ENCODE results near the gene NFAT5.
"Not testable (repeated sequence)": the region's sequence is repeated elsewhere in the genome, so short reads cannot be mapped to it uniquely, and the experiment has no call there.

NFAT5 gene

GRCh38 chr16:69720822-69721430 lies 155.2 kb downstream of the NFAT5 start:
- Histone ChIP-seq H3K27ac (ENCODE audit: low read length) (no peak overlapping the region), H3K9me3 (ENCODE audit: control insufficient read depth, low read depth, low read length) (no peaks in the 10 kb centered on the region), H3K27me3 (ENCODE audit: control insufficient read depth, insufficient read depth, low read length) (no peaks in the 10 kb centered on the region), H3K36me3 (ENCODE audit: control insufficient read depth, low read depth, low read length) (peaks cover 6% of the 10 kb centered on the region), H3K4me1 (ENCODE audit: control insufficient read depth, low read depth, low read length) (peaks cover 8% of the 10 kb centered on the region), H3K4me3 (ENCODE audit: low read length) (no peak overlapping the region), H3K9ac (ENCODE audit: low read length) (no peak overlapping the region)

- no peak overlapping the region for H3K27ac ChIP-seq (ENCODE audit: low read length)
- H3K27me3 ChIP-seq (ENCODE audit: control insufficient read depth, insufficient read depth, low read length) = no peaks in the 10 kb centered on the region
- peaks cover 10% of the 10 kb centered on the region for H3K4me1 ChIP-seq (ENCODE audit: control insufficient read depth, low read depth, low read length)
- no peak overlapping the region for H3K4me3 ChIP-seq (ENCODE audit: low read length)
- H3K9me3 ChIP-seq (ENCODE audit: control insufficient read depth, low read depth, low read length) = no peaks in the 10 kb centered on the region
- peaks cover 6% of the 10 kb centered on the region for H3K36me3 ChIP-seq (ENCODE audit: control insufficient read depth, low read depth, low read length)
- H3K9ac ChIP-seq (ENCODE audit: low read length) = no peak overlapping the region
Measured at GRCh38 chr16:69721441-69721957, 155.7 kb downstream of the NFAT5 start.

- Histone ChIP-seq H3K4me3 (ENCODE audit: low read length) (no peak overlapping the region), H3K27ac (ENCODE audit: low read length) (no peak overlapping the region), H3K9ac (ENCODE audit: low read length) (no peak overlapping the region)
Measured at GRCh38 chr16:69724414-69724873, 158.7 kb downstream of the NFAT5 start.

GRCh38 chr16:69724981-69725479 lies 159.3 kb downstream of the NFAT5 start:
- peak overlapping the region; percentile 10 for H3K27ac ChIP-seq (ENCODE audit: low read length)
- no peaks in the 10 kb centered on the region for H3K36me3 ChIP-seq (ENCODE audit: control insufficient read depth, low read depth, low read length)
- peak overlapping the region; percentile 20 for H3K9ac ChIP-seq (ENCODE audit: low read length)
- H3K4me1 ChIP-seq (ENCODE audit: control insufficient read depth, low read depth, low read length) = peaks cover 23% of the 10 kb centered on the region
- H3K4me3 ChIP-seq (ENCODE audit: low read length) = peak overlapping the region; percentile 83
- H3K9me3 ChIP-seq (ENCODE audit: control insufficient read depth, low read depth, low read length) = no peaks in the 10 kb centered on the region
- no peaks in the 10 kb centered on the region for H3K27me3 ChIP-seq (ENCODE audit: control insufficient read depth, insufficient read depth, low read length)

More at GRCh38 chr16:69724414-69724873, 158.7 kb downstream of the NFAT5 start:
- H3K9me3 ChIP-seq (ENCODE audit: control insufficient read depth, low read depth, low read length) = no peaks in the 10 kb centered on the region
- no peaks in the 10 kb centered on the region for H3K27me3 ChIP-seq (ENCODE audit: control insufficient read depth, insufficient read depth, low read length)
- H3K4me1 ChIP-seq (ENCODE audit: control insufficient read depth, low read depth, low read length) = peaks cover 23% of the 10 kb centered on the region
- no peaks in the 10 kb centered on the region for H3K36me3 ChIP-seq (ENCODE audit: control insufficient read depth, low read depth, low read length)

- peak overlapping the region; percentile 83 for H3K4me3 ChIP-seq (ENCODE audit: low read length)
Measured at GRCh38 chr16:69725480-69726312, 159.9 kb downstream of the NFAT5 start.

GRCh38 chr16:69726313-69727060 lies 160.7 kb downstream of the NFAT5 start, which contains the start of gene NQO1:
NQO1 (minus strand) TSS chr16:69726560; CDS start chr16:69726439, 121 bp downstream.
- Histone ChIP-seq H3K4me1 (ENCODE audit: control insufficient read depth, low read depth, low read length) (peaks cover 23% of the 10 kb centered on the region), H3K36me3 (ENCODE audit: control insufficient read depth, low read depth, low read length) (no peaks in the 10 kb centered on the region), H3K27me3 (ENCODE audit: control insufficient read depth, insufficient read depth, low read length) (no peaks in the 10 kb centered on the region), H3K4me3 (ENCODE audit: low read length) (peak within 1 kb of the TSS; percentile 83), H3K9me3 (ENCODE audit: control insufficient read depth, low read depth, low read length) (no peaks in the 10 kb centered on the region), H3K9ac (ENCODE audit: low read length) (peak within 1 kb of the TSS; percentile 89), H3K27ac (ENCODE audit: low read length) (peak within 1 kb of the TSS; percentile 97)

More at GRCh38 chr16:69725480-69726312, 159.9 kb downstream of the NFAT5 start:
- peak overlapping the region; percentile 93 for H3K27ac ChIP-seq (ENCODE audit: low read length)
- H3K9me3 ChIP-seq (ENCODE audit: control insufficient read depth, low read depth, low read length) = no peaks in the 10 kb centered on the region
- H3K36me3 ChIP-seq (ENCODE audit: control insufficient read depth, low read depth, low read length) = no peaks in the 10 kb centered on the region
- H3K4me1 ChIP-seq (ENCODE audit: control insufficient read depth, low read depth, low read length) = peaks cover 23% of the 10 kb centered on the region
- no peaks in the 10 kb centered on the region for H3K27me3 ChIP-seq (ENCODE audit: control insufficient read depth, insufficient read depth, low read length)
- H3K9ac ChIP-seq (ENCODE audit: low read length) = peak overlapping the region; percentile 89

GRCh38 chr16:69727916-69728270 lies 162.1 kb downstream of the NFAT5 start:
- Histone ChIP-seq H3K9me3 (ENCODE audit: control insufficient read depth, low read depth, low read length) (no peaks in the 10 kb centered on the region), H3K9ac (ENCODE audit: low read length) (peak overlapping the region; percentile 89), H3K36me3 (ENCODE audit: control insufficient read depth, low read depth, low read length) (no peaks in the 10 kb centered on the region), H3K27me3 (ENCODE audit: control insufficient read depth, insufficient read depth, low read length) (no peaks in the 10 kb centered on the region), H3K27ac (ENCODE audit: low read length) (peak overlapping the region; percentile 97), H3K4me3 (ENCODE audit: low read length) (peak overlapping the region; percentile 83), H3K4me1 (ENCODE audit: control insufficient read depth, low read depth, low read length) (peaks cover 23% of the 10 kb centered on the region)

DNA sequence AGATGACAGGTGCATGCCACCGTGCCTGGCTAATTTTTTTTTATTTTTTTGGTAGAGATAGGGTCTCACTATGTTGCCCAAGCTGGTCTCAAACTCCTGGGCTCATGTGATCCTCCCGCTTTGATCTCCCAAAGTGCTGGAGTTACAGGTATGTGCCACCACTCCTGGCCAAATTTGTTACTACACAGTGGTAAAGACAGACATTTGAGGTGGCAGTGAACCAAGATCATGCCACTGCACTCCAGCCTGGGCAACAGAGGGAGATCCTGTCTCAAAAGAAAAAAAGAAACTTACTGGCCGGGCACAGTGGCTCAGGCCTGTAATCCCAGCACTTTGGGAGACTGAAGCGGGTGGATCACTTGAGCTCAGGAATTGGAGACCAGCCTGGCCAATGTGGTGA lies 163.3 kb downstream of the NFAT5 start:
- H3K9me3 ChIP-seq (ENCODE audit: control insufficient read depth, low read depth, low read length); H3K9ac ChIP-seq (ENCODE audit: low read length); H3K36me3 ChIP-seq (ENCODE audit: control insufficient read depth, low read depth, low read length); H3K4me3 ChIP-seq (ENCODE audit: low read length); H3K27ac ChIP-seq (ENCODE audit: low read length); H3K27me3 ChIP-seq (ENCODE audit: control insufficient read depth, insufficient read depth, low read length): not testable (repeated sequence)
- peaks cover 23% of the 10 kb centered on the region for H3K4me1 ChIP-seq (ENCODE audit: control insufficient read depth, low read depth, low read length)

DNA sequence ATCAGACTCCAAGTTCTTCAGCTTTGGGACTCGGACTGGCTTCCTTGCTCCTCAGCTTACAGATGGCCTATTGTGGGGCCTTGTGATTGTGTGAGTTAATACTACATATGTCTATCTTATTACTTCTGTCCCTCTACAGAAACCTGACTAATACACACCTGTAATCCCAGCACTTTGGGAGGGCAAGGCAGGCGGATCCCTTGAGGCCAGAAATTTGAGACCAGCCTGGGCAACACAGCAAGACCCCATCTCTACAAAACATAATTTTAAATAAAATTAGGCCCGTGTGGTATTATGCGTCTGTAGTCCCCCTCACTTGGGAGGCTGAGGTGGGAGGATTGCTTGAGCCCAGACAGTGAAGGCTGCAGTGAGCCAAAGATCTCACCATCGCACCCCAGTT lies 165.5 kb downstream of the NFAT5 start:
- H3K9me3 ChIP-seq (ENCODE audit: control insufficient read depth, low read depth, low read length); H3K9ac ChIP-seq (ENCODE audit: low read length); H3K27me3 ChIP-seq (ENCODE audit: control insufficient read depth, insufficient read depth, low read length); H3K4me3 ChIP-seq (ENCODE audit: low read length); H3K27ac ChIP-seq (ENCODE audit: low read length); H3K36me3 ChIP-seq (ENCODE audit: control insufficient read depth, low read depth, low read length): not testable (repeated sequence)
- H3K4me1 ChIP-seq (ENCODE audit: control insufficient read depth, low read depth, low read length) = peaks cover 14% of the 10 kb centered on the region

DNA sequence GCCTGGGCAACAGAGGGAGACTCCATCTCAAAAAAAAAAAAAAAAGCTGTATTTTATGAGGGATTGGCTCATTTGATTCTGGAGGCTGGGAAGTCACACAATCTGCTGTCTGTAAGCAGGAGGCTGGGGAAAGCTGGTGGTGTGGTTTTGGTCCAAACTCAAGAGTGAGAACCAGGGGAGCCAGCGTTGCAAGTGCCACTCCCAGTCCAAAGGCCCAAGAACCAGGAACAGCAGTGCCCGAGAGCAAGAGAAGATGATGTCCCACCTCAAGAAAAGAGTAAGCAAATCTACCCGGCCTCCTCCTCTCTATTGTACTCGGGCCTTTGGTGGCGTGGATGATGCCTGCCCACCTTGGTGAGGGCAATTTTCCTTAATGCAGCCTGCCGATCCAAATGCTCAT lies 166.3 kb downstream of the NFAT5 start:
- H3K4me1 ChIP-seq (ENCODE audit: control insufficient read depth, low read depth, low read length) = peaks cover 9% of the 10 kb centered on the region
- no peaks in the 10 kb centered on the region for H3K9me3 ChIP-seq (ENCODE audit: control insufficient read depth, low read depth, low read length)
- H3K9ac ChIP-seq (ENCODE audit: low read length) = no peak overlapping the region
- no peak overlapping the region for H3K27ac ChIP-seq (ENCODE audit: low read length)
- H3K36me3 ChIP-seq (ENCODE audit: control insufficient read depth, low read depth, low read length) = no peaks in the 10 kb centered on the region
- H3K4me3 ChIP-seq (ENCODE audit: low read length) = no peak overlapping the region
- no peaks in the 10 kb centered on the region for H3K27me3 ChIP-seq (ENCODE audit: control insufficient read depth, insufficient read depth, low read length)

DNA sequence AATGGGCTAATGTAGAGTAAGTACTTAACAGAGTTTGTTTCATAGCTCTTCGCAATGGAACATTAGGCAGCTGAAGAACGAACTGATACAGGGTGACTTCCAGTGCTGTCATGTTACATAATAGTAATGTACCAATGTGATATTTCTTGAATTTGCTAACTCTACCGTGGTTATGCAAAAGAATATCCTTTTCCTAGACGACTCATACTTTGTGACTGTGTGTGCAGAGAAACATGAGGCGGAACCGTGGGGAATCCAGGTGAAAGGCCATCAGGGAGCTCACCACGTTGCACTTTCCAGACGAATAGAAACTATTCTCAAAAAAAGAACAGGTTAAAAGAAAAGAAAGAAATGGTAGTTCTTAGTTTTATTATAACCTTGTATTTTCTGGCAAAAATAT lies 175.8 kb downstream of the NFAT5 start:
- Histone ChIP-seq H3K4me1 (ENCODE audit: control insufficient read depth, low read depth, low read length) (no peaks in the 10 kb centered on the region), H3K27ac (ENCODE audit: low read length) (no peak overlapping the region), H3K27me3 (ENCODE audit: control insufficient read depth, insufficient read depth, low read length) (no peaks in the 10 kb centered on the region), H3K9ac (ENCODE audit: low read length) (no peak overlapping the region), H3K9me3 (ENCODE audit: control insufficient read depth, low read depth, low read length) (no peaks in the 10 kb centered on the region), H3K4me3 (ENCODE audit: low read length) (no peak overlapping the region), H3K36me3 (ENCODE audit: control insufficient read depth, low read depth, low read length) (peaks cover 64% of the 10 kb centered on the region)

Measured in iPS-18a (cell line).